Measurements from ENCODE around the gene KLHDC10.
"Not testable (repeated sequence)": the region's sequence is repeated elsewhere in the genome, so short reads cannot be mapped to it uniquely, and the experiment has no call there.

Gene KLHDC10

DNA sequence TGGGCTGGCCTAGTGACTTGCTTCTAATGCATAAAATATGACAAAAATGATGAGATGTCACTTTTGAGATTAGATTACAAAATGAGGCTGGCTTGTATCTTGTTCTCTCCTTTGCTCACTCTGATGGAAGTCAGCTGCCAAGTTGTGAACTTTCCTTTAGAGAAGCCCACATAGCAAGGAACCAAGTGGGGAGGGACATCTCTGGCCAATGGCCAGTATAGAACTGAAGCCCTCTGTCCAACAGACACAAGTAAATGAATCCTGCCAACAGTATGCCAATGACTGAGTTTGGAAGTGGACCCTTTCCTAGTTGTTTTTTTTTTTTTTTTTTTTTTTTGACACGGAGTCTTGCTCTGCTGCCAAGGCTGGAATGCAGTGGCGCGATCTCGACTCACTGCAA, 22.5 kb upstream of the KLHDC10 start:
- no peak for TF ChIP-seq SPI1 (IDR thresholded peaks at IDR 0.05; ENCODE audit: low read depth, low read length)
- TF ChIP-seq PAX5 (IDR thresholded peaks at IDR 0.05; ENCODE audit: insufficient read depth, low read length, severe bottlenecking) = no peak
- no peak for TF ChIP-seq TAF1 (IDR thresholded peaks at IDR 0.05; ENCODE audit: low read depth, low read length)
- no peak for TF ChIP-seq POU2F2 (IDR thresholded peaks at IDR 0.05; ENCODE audit: low read depth, low read length)
- no peak for TF ChIP-seq POLR2AphosphoS5 (IDR thresholded peaks at IDR 0.05; ENCODE audit: low read depth, low read length)
- no peak for TF ChIP-seq POLR2A (IDR thresholded peaks at IDR 0.05; ENCODE audit: low read depth, low read length)
- DNase-seq (ENCODE audit: insufficient read length, low spot score) = no peak
- no peak for FAIRE-seq

DNA sequence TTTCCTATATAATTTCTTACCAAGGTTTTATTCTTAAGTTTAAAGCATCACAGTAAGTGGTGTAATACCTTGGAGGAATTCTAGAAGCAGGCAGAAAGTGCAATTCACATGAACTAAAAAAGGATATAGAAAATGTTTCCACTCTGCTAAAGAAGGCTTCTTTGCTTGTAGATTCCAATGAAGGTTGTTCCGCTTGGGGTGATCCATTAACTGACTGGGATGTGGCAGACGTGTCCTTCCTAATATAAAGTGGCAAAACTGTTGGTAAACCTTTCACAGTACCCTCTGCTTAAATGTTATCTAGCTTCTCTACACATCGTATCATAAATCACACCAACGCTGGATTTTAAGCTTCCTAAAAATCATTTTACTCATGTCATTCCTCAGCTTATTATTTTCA, 21.4 kb upstream of the KLHDC10 start:
- TF ChIP-seq TAF1 (IDR thresholded peaks at IDR 0.05; ENCODE audit: low read depth, low read length) = no peak
- no peak for TF ChIP-seq POU2F2 (IDR thresholded peaks at IDR 0.05; ENCODE audit: low read depth, low read length)
- TF ChIP-seq SPI1 (IDR thresholded peaks at IDR 0.05; ENCODE audit: low read depth, low read length) = no peak
- no peak for TF ChIP-seq POLR2A (IDR thresholded peaks at IDR 0.05; ENCODE audit: low read depth, low read length)
- TF ChIP-seq POLR2AphosphoS5 (IDR thresholded peaks at IDR 0.05; ENCODE audit: low read depth, low read length) = no peak
- no peak for TF ChIP-seq PAX5 (IDR thresholded peaks at IDR 0.05; ENCODE audit: insufficient read depth, low read length, severe bottlenecking)
- no peak for DNase-seq (ENCODE audit: insufficient read length, low spot score)
- FAIRE-seq = no peak

DNA sequence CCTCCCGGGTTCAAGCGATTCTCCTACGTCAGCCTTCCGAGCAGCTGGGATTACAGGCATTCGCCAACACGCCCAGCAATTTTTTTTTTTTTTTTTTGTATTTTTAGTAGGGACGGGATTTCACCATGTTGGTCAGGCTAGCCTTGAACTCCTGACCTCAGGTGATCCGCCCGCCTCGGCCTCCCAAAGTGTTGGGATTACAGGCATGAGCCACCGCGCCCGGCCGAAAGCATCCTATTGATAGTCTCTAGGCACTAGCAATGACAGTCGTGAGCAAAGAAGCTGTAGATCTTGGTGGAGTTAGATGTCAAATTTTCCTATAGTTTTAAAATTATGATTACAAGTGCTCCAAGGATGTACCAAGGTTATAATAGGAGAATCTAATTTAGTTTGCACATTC, 18.1 kb upstream of the KLHDC10 start:
- not testable (repeated sequence) for DNase-seq (ENCODE audit: insufficient read length, low spot score); FAIRE-seq

DNA sequence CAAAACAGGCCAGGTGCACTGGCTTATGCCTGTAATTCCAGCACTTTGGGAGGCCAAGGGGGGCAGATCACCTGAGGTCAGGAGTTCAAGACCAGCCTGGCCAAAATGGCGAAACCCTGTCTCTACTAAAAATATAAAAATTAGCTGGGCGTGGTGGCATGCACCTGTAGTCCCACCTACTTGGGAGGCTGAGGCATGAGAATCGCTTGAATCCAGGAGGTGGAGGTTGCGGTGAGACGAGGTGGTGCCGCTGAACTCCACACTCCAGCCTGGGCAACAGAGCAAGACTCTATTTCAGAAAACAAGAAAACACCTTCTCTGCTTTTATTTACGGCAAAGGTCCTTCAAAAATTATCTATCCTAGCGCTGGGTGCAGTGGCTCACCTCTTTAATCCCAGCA, 15.1 kb upstream of the KLHDC10 start:
- not testable (repeated sequence) for FAIRE-seq; DNase-seq (ENCODE audit: insufficient read length, low spot score)

- FAIRE-seq (no peak), DNase-seq (ENCODE audit: insufficient read length, low spot score) (no peak)
- TF ChIP-seq POLR2A (IDR thresholded peaks at IDR 0.05; ENCODE audit: low read depth, low read length) (no peak), TAF1 (IDR thresholded peaks at IDR 0.05; ENCODE audit: low read depth, low read length) (no peak), SPI1 (IDR thresholded peaks at IDR 0.05; ENCODE audit: low read depth, low read length) (no peak), PAX5 (IDR thresholded peaks at IDR 0.05; ENCODE audit: insufficient read depth, low read length, severe bottlenecking) (no peak), POLR2AphosphoS5 (IDR thresholded peaks at IDR 0.05; ENCODE audit: low read depth, low read length) (no peak), POU2F2 (IDR thresholded peaks at IDR 0.05; ENCODE audit: low read depth, low read length) (no peak)
Observed at GRCh38 chr7:130062246-130062645, 8.1 kb upstream of the KLHDC10 start.

DNA sequence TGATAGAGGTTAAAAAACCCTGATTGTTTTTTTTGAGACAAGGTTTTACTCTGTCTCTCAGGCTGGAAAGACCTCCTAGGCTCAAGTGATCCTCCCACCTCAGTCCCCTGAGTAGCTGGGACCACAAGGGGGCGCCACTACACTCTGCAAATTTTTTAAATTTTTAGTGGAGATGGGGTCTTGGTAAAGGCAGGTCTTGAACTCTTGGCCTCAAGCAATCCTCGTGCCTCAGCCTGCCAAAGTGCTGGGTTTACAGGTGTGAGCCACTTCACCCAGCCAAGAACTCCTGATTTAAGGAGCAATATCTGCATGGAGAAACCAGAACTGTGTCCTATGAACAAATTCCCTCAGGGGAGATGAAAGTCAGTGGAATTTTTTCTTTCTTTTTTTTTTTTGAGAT, 7.3 kb upstream of the KLHDC10 start:
- no peak for FAIRE-seq
- TF ChIP-seq POLR2A (IDR thresholded peaks at IDR 0.05; ENCODE audit: low read depth, low read length) = no peak
- TF ChIP-seq PAX5 (IDR thresholded peaks at IDR 0.05; ENCODE audit: insufficient read depth, low read length, severe bottlenecking) = no peak
- TF ChIP-seq POU2F2 (IDR thresholded peaks at IDR 0.05; ENCODE audit: low read depth, low read length) = no peak
- TF ChIP-seq SPI1 (IDR thresholded peaks at IDR 0.05; ENCODE audit: low read depth, low read length) = no peak
- DNase-seq (ENCODE audit: insufficient read length, low spot score) = no peak

DNA sequence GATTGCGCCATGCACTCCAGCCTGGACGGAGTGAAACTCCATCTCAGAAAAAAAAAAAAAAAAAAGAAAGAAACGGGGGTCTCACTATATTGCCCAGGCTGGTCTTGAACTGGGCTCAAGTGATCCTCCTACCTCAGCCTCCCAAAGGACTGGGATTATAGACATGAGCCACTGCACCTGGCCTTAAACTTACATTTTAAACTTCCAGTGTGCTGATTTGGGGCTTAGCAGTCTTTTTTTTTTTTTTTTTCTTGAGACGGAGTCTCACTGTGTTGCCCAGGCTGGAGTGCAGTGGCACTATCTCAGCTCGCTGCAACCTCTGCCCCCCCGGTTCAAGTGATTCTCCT, 5.8 kb upstream of the KLHDC10 start:
- FAIRE-seq = not testable (repeated sequence)

GRCh38 chr7:130065500-130066152, 4.7 kb upstream of the KLHDC10 start:
- TF ChIP-seq PAX5 (IDR thresholded peaks at IDR 0.05; ENCODE audit: insufficient read depth, low read length, severe bottlenecking) (no peak), TAF1 (IDR thresholded peaks at IDR 0.05; ENCODE audit: low read depth, low read length) (no peak), SPI1 (IDR thresholded peaks at IDR 0.05; ENCODE audit: low read depth, low read length) (no peak), POLR2A (IDR thresholded peaks at IDR 0.05; ENCODE audit: low read depth, low read length) (no peak), POU2F2 (IDR thresholded peaks at IDR 0.05; ENCODE audit: low read depth, low read length) (no peak), POLR2AphosphoS5 (IDR thresholded peaks at IDR 0.05; ENCODE audit: low read depth, low read length) (no peak)
- no peak for FAIRE-seq
- no peak for DNase-seq (ENCODE audit: insufficient read length, low spot score)

More for the DNA sequence above, 5.8 kb upstream of the KLHDC10 start:
- DNase-seq (ENCODE audit: insufficient read length, low spot score) = not testable (repeated sequence)

DNA sequence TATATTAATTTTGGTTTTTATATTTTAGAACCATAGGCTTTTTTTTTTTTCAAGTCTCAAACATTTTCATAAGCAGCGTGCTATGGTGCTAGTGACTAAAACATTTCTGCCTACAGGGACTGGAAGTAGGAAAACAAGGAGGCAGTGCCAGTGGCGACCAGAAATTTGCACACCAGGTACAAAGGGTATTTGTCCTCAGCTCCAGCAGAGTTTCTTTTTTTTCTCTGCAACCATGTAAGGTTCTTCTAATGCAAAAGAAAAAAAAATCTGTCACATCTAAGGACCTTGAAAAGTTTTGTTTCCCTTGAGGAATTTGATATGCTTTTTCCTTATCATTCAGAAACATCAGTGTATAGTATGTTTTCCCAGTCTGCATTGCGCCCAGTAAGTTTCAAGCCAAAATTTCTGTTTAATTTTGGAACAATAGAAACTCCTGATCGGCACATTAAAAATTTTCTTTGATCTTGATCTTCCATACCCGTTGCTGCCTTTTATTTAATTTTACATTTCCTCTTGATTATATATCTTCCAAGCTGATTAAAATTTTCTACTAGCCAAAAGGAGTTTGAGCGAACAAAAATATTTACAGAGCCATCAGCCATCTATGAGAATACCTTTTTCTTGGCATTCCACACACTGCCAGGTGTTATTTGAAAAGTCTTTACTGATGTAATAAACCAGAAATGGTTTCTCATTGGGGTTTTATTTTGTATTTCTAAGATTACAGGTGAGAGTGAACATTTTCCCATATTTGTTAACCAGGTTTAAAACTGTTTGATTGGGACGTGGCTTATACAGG, 956 bp upstream of the KLHDC10 start:
- DNase-seq (ENCODE audit: insufficient read length, low spot score) = no peak
- TF ChIP-seq TAF1 (IDR thresholded peaks at IDR 0.05; ENCODE audit: low read depth, low read length) (no peak), PAX5 (IDR thresholded peaks at IDR 0.05; ENCODE audit: insufficient read depth, low read length, severe bottlenecking) (no peak), POU2F2 (IDR thresholded peaks at IDR 0.05; ENCODE audit: low read depth, low read length) (no peak), POLR2A (IDR thresholded peaks at IDR 0.05; ENCODE audit: low read depth, low read length) (no peak), SPI1 (IDR thresholded peaks at IDR 0.05; ENCODE audit: low read depth, low read length) (no peak), POLR2AphosphoS5 (IDR thresholded peaks at IDR 0.05; ENCODE audit: low read depth, low read length) (no peak)
- no peak for FAIRE-seq

DNA sequence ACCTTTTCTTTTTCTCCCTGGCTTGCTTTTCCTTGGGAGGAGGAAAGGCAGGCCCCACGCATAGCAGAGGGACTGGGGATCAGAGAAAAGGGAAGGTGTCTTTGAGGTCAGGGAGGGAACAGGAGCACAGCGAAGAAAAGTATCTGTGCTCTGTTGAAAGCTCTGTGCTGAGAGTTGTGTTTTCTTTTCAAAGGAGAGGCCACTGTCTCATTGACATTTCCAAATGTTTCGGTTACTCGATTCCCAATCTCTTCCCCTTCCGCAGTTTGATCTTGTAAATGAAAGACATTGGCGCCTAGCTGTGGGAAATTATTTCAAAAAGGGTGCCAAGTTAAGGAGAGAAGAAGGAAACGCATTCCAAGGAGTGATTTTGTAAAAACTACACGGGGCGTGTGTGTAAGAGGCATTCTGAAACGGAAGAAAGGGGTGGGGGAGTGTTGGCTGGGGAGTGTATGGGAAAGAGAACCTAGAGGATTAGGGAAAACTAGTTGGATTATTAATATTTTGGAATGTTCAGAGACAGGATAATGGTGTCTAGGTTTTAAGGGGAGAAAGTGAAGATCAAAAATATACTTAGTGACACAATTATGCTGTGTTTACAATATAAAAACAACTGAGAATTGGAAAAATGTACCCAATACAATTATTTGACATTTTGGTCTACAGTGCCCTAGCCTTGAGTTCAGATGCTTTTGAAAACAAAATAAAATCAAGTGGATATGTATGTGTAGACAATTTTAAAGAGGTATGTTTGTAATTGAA, 708 bp downstream of the KLHDC10 start:
- DNase-seq (ENCODE audit: insufficient read length, low spot score) (no peak), FAIRE-seq (no peak)
- no peak for TF ChIP-seq POLR2AphosphoS5 (IDR thresholded peaks at IDR 0.05; ENCODE audit: low read depth, low read length)
- TF ChIP-seq SPI1 (IDR thresholded peaks at IDR 0.05; ENCODE audit: low read depth, low read length) = no peak
- TF ChIP-seq PAX5 (IDR thresholded peaks at IDR 0.05; ENCODE audit: insufficient read depth, low read length, severe bottlenecking) = no peak
- TF ChIP-seq POLR2A (IDR thresholded peaks at IDR 0.05; ENCODE audit: low read depth, low read length) = no peak
- TF ChIP-seq TAF1 (IDR thresholded peaks at IDR 0.05; ENCODE audit: low read depth, low read length) = no peak
- TF ChIP-seq POU2F2 (IDR thresholded peaks at IDR 0.05; ENCODE audit: low read depth, low read length) = no peak

Data from GM12891 (cell line).